AG20443 (cell line): ENCODE results near the gene GABPB1.
"Not testable (repeated sequence)": the region's sequence is repeated elsewhere in the genome, so short reads cannot be mapped to it uniquely, and the experiment has no call there.

Experiments used
- DNase-seq: peaks from one replicate; pipeline ENCODE4 v3.0.0; 2012; ENCODE audit warnings: low spot score, mixed read lengths

GABPB1 gene

GRCh38 chr15:50354838-50355618 is at the start of gene GABPB1:
TSS of gene GABPB1 (minus strand) at chr15:50355198. CDS start at chr15:50309798, 45,400 bp downstream.
- DNase-seq: peak; percentile 99

DNA sequence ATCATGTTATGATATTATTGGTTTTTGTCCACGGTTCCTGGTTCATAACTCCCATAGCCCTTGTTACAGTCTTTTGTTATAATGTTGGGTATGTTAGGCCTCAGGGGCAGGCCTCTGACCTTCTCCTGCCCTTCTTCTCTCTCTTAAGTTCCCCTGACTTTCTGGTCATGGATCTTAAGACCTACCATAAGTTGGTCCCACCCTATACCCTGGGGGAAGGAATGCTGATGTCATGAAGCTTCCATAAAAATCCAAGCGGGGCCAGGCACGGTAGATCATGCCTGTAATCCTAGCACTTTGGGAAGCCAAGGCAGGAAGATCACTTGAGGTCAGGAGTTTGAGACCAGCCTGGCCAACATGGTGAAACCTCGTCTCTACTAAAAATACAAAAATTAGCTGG is 36.6 kb upstream of the GABPB1 start:
- DNase-seq: not testable (repeated sequence)

DNA sequence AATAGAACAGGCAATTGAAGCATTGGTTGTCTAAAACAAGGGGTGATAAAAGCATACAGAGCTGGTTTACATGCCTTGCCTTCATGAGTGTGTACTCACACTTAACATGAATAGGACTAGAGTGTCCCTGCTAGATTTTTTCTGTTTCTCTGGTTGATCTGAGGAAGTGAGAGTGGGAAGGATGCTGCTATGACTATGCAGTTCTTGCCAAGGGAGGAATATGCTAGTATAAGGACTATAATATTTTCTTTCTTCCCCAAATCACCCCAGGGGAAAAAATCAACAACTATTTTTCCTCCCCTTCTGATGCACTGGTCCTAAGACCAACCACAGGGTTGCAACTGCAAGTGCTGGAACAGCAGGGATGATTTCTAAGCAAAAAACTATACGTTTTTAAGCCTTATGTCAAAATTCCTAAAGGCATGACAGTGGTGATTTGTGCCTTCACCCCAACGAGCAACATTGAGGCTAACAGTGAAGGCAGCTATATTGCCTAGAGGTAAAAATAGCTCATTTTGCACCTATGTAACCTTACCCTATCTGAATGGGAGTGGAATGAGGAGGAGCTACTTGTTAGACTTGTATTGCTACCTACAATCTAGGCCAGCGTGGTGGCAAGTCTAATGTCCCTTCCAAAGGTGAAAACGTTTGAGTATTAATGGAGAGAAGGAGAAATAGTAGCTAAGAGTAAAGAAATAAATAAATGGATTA is 35.7 kb upstream of the GABPB1 start:
- no peak for DNase-seq

GRCh38 chr15:50382408-50382807 is 27.4 kb upstream of the GABPB1 start:
- DNase-seq: not testable (repeated sequence)

DNA sequence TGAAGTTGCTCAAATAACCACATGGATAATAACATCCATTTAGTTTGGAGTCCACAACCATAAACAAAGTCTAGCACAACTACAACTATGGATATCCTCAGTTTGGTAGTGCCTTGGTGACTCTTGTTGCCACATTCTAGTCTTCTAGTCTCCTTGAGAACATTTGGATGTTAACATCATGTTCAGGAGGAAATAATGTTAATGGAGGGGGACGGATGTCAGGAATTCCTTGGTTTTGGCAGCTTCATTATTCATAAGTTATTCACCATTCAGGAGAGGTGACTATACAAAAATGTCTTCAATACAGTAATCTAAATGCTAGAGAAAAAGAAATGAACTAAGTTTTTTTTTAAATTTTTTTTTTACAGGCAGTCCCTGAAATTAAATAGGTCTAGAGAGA is 26.4 kb upstream of the GABPB1 start:
- peak; percentile 14 for DNase-seq

DNA sequence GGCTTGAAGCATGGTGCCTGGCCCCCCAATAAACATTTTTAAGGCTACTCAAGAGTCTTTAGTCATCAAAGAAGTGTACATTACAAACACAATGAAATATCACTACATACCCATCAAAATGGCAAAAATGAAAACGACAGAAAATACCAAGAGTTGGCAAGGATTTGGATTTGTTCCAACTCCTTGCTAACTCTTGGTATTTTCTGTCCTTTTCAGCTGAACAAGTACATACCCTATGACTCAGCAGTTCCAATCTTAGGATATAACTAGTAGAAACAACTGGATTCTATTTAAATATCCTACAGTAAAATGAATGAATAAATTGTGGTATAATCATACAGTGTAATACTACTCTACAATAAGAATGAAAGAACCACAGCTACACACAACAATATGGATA is 25.1 kb upstream of the GABPB1 start:
- no peak for DNase-seq

DNA sequence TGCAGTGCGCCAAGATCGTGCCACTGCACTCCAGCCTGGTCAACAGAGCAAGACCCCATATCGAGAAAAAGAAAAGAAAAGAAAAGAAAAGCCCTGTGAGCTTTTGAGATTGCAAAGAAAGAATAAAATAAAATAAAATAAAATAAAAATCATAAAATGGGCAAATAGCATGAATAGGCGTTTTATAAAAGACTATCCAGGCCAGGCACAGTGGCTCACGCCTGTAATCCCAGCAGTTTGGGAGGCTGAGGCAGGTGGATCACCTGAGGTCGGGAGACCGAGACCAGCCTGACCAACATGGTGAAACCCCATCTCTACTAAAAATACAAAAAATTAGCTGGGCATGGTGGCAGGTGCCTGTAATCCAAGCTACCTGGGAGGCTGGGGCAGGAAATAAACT is 24.4 kb upstream of the GABPB1 start:
- not testable (repeated sequence) for DNase-seq

DNA sequence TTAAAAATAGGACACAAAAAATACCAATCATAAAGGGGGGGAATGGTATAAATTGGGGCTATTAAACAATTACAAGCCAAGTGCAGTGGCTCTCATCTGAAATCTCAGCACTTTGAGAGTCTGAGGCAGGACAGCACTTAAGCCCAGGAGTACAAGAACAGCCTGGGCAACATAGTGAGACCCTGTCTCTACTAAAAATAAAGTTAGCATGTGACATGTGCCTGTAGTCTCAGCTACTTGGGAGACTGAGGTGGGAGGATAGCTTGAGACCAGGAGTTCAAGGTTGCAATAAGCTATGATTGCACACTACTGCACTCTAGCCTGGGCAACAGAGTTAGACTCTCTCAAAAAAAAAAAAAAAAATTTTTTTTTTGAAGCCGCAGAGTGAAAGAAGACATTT is 23.8 kb upstream of the GABPB1 start:
- no peak for DNase-seq

- peak; percentile 22 for DNase-seq
Observed at GRCh38 chr15:50377867-50378751, 23.1 kb upstream of the GABPB1 start.

DNA sequence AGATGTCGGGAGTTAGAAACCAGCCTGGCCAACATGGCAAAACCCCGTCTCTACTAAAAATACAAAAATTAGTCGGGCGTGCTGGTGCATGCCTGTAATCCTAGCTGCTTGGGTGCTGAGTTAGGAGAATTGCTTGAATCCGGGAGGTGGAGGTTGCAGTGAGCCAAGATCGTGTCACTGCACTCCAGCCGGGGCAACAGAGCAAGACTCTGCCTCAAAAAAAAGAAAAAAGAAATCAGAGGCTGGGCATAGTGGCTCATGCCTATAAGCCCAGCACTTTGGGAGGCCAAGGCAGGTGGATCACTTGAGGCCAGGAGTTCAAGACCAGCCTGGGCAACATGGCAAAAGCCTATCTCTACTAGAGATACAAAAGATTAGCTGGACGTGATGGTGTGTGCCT is 14.6 kb upstream of the GABPB1 start:
- DNase-seq: not testable (repeated sequence)

- no peak for DNase-seq
Observed at GRCh38 chr15:50365971-50366370, 11.0 kb upstream of the GABPB1 start.

DNA sequence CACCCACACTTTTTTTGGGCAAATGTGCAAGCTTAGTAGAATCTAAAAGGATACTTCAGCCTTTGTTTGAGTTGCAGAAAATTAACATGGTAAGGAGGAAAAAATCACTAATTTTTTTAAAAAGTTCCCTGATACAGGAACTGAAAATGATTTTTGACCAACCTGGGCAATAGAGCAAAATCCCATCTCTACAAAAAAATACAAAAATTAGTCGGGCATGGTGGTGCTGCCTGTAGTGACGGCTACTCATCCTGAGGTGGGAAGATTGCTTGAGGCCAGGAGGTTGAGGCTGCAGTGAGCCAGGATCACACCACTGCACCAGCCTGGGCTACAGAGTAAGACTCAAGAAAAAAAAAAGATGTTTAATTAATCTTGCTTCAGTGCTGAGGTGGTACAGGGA is 10.6 kb upstream of the GABPB1 start:
- no peak for DNase-seq

GRCh38 chr15:50363612-50364011 is 8.6 kb upstream of the GABPB1 start:
- no peak for DNase-seq

DNA sequence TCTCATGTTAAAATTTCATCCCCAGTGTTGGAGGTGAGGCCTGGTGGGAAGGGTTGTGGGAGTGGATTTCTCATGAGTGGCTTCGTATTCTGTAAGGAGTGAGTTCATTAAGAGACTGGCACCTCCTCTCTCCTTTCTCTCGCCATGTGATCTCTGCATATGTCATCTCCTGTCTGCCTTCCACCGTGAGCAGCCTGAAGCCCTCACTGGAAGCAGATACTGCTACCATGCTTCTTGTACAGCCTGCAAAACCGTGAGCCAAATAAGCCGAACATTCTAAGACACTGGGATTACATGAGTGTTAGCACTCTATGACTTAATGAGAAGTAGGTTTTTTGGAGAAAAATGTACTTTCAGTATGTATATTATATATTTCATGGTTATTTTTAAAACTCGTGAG is 6.8 kb upstream of the GABPB1 start:
- no peak for DNase-seq

- peak; percentile 45 for DNase-seq
Observed at GRCh38 chr15:50358845-50359244, 3.8 kb upstream of the GABPB1 start.

- no peak for DNase-seq
Observed at GRCh38 chr15:50355980-50356379, 982 bp upstream of the GABPB1 start.

DNA sequence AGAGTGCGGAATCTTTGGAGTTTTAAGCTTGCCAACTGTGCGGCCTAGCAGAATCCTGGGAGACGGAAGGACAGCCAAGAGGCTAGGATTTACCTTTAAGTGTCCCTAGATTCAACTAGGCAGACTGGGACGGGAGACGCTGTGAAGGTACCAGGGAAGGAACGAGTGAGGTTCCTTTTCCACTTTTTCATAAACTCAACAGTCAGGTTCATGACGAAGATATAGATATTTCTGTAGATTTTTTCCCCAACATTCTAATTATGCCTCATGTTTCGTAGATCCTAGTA is 564 bp upstream of the GABPB1 start:
- no peak for DNase-seq

- DNase-seq: peak; percentile 44
Observed at GRCh38 chr15:50353975-50354837, 792 bp downstream of the GABPB1 start.

DNA sequence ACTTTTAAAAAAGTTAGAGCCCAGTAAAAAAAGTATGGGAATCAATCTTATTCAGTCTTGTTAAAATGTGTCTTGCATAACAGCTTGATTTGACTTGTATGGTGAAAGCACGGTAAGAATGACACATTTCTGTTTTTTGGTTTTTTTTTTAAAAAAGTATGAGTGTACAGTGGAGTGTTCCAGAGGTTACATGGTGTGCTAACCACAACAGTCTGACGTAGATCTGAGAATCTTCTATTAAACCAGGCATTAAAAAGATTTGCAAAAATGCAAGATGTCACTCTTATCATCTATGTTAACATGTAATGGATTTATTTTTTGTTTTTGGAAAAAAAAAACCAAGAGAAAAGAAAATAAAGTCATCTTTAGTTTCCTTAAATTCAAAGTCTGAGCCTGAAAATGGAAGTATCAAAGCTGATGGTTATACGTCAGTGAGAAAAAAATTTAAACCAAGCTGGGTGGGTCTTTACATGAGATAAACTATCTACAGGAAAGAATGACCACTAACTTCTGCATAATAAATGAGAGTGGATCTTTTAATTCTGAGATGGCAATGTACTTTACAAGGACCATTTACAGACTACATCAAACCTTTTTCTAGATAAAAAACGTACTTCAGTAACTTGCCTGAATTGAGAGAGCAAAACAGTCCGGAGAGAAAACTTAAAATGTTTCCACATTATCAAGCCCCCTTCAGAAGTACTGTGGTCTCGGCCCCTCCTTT is 1.6 kb downstream of the GABPB1 start:
- DNase-seq: peak; percentile 63

DNA sequence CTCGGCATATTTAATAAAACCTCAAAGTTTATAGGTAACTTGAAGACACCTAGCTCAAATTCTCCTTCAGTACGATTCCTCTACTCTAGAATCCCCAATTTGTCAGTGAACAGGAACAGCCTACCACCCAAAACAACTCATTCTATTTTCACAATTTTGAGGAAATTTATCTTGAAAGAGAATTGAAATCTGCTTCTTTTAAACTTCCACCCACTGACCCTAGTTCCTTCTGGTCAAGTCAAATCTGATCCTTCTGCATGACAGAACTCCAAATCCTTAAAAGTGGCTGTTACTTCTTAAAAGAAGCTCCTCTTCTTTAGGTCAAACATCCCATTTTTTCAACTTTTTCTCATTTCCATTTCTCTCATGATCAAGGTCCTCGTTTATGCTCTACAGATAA is 4.4 kb downstream of the GABPB1 start:
- DNase-seq: no peak

DNA sequence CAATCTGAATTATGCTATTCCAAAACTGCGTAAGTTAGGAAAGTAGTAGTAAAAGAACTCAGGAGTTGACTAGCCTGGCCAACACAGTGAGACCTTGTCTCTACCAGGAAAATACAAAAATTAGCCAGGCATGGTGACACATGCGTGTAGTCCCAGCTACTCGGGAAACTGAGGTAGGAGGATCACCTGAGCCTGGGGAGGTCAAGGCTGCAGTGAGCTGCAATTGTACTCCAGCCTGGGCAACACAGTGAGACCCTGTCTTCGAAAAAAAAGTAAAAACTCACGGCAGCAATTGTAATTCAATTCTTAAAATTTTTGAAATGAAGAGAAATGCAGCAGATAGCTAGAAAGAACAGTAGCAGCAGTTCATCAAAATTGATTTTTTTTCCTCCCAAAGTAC is 9.7 kb downstream of the GABPB1 start:
- DNase-seq: no peak
